Stomach (tissue), 9 donors: ENCODE data around the gene FARP2. TPM values are rescaled to one million over a fixed set of nuclear protein-coding genes. Genes with fewer than 3 reads are reported as not detected.
A peak's percentile ranks its signal among the peaks of the same experiment; 100 is the strongest.
"Not testable (repeated sequence)": the region's sequence is repeated elsewhere in the genome, so short reads cannot be mapped to it uniquely, and the experiment has no call there.

ENCODE experiments used
- DNase-seq, 2 donors: peaks; one replicate each; pipeline versions ENCODE4 v3.0.0 to v3.0.0-alpha.2; 2013 to 2019
- H3K27ac ChIP-seq, 5 donors: fragments of 200-600 bp in 4 of 5; sonication (generic) in 4 of 5; one replicate each; pipeline ENCODE4 v1.5.1; 2013 to 2019; ENCODE audit warnings: mild to moderate bottlenecking in 1 of 5, moderate library complexity in 1 of 5
- H3K27me3 ChIP-seq, 3 donors: fragments of 200-600 bp; sonication (generic); one replicate each; pipeline ENCODE4 v1.5.1; 2017 to 2019; ENCODE audit warnings: mixed run types in 1 of 3
- H3K36me3 ChIP-seq, 4 donors: fragments of 200-600 bp; sonication (generic); 1 replicate in 3 of 4; 2 replicates in 1 of 4; pipeline ENCODE4 v1.5.1; 2016 to 2019
- H3K4me1 ChIP-seq, 4 donors: fragments of 200-600 bp; sonication (generic); one replicate each; pipeline ENCODE4 v1.5.1; 2016 to 2019
- H3K4me3 ChIP-seq, 4 donors: fragments of 200-600 bp; sonication (generic) in 3 of 4; one replicate each; pipeline ENCODE4 v1.5.1; 2016 to 2019; ENCODE audit warnings: mild to moderate bottlenecking in 1 of 4
- H3K9me3 ChIP-seq, 4 donors: fragments of 200-600 bp; sonication (generic); one replicate each; pipeline ENCODE4 v1.5.1; 2016 to 2019
- CTCF ChIP-seq, 7 experiments: fragments of 450-650 bp in 4 of 7; fragments of 200-600 bp in 3 of 7; sonication (generic) in 3 of 7; IDR thresholded peaks; one replicate each; pipeline ENCODE4 v1.5.1; 2016 to 2019; ENCODE audit warnings: antibody characterized with exemption in 7 of 7, control low read depth in 2 of 7, mild to moderate bottlenecking in 1 of 7
- EP300 ChIP-seq: sonication (generic); formaldehyde crosslinking; IDR thresholded peaks from one replicate; pipeline ENCODE4 v1.6.1; 2017; ENCODE audit warnings: antibody characterized with exemption
- POLR2A ChIP-seq, 4 donors: fragments of 450-650 bp; IDR thresholded peaks; one replicate each; pipeline ENCODE4 v1.6.1; 2016; ENCODE audit warnings: antibody characterized with exemption in 4 of 4, control low read depth in 2 of 4, mild to moderate bottlenecking in 1 of 4, moderate library complexity in 1 of 4
- POLR2AphosphoS5 ChIP-seq, 3 donors: sonication (generic); formaldehyde crosslinking; IDR thresholded peaks; one replicate each; pipeline ENCODE4 v1.6.1; 2016; ENCODE audit warnings: antibody characterized with exemption in 3 of 3
- WGBS, 5 donors: extraction: QIAGEN DNeasy Blood & Tissue Kit in 3 of 5; methylation state at CpG; one replicate each; pipeline versions ENCODE4 v1.1.5 to v1.1.7; 2013 to 2018; 5-methylcytosine and 5-hydroxymethylcytosine counted together
- intact Hi-C: fragments of 100-400 bp; cut with DNase I; formaldehyde crosslinking; loops from one replicate; pipeline ENCODE4 v1.15.1; 2023; ENCODE audit warnings: low total_unique reads
- polyA plus RNA-seq, 3 donors: library from polyadenylated mRNA; stranded (reverse); fragments of 200-250 nt; gene quantifications; one replicate each; pipeline ENCODE4 v1.2.3, GENCODE V29; 2013
- total RNA-seq, 5 donors: library from RNA; depleted of rRNA; stranded (reverse); fragments of >200 nt; gene quantifications; one replicate each; pipeline versions ENCODE4 v1.1.0 to v1.2.3, GENCODE V29; 2014 to 2016
- donor health status: healthy with polysubstance abuse.
- donor health status: Bipolar disorder and iron deficiency.
- donor health status: healthy.

FARP2 gene
- total and polyA plus RNA-seq, 8 donors = 15.8 to 260 (median 69.1) TPM

- no peak for DNase-seq
- 0 to 1% (median 0%) methylated on average over 28 to 75 of the region's 75 CpGs for WGBS, 5 donors
- H3K27me3 ChIP-seq = no peaks in the 10 kb centered on the region
- H3K36me3 ChIP-seq = no peaks in the 10 kb centered on the region
- TF ChIP-seq CTCF (IDR thresholded peaks at IDR 0.05) (no peak), POLR2A (IDR thresholded peaks at IDR 0.05) (peak in 1 of 4 donors; percentile 8), POLR2AphosphoS5 (IDR thresholded peaks at IDR 0.05) (peak in 2 of 3 donors; percentile 4 to 68), EP300 (no peak)
- H3K4me1 ChIP-seq = peaks cover 60 to 82% (median 69%) of the 10 kb centered on the region in 4 donors
- no peaks in the 10 kb centered on the region for H3K9me3 ChIP-seq
- H3K4me3 ChIP-seq = peak within 1 kb of the TSS; percentile 79 to 88 (median 87)
- H3K27ac ChIP-seq = peak within 1 kb of the TSS; percentile 98 to 100 (median 98)
- intact Hi-C loops = no loop called here
These were observed 40.0 kb upstream of the FARP2 start, which contains the start of gene SEPTIN2 for GRCh38 chr2:241315879-241316631. Gene SEPTIN2, plus strand, starts transcription at chr2:241315925. Its CDS starts 8,308 bp downstream, at chr2:241324233.

GRCh38 chr2:241316825-241317224 is 39.3 kb upstream of the FARP2 start:
- Histone ChIP-seq H3K4me3 (peak overlapping the region; percentile 79 to 88 (median 87)), H3K4me1 (peaks cover 68 to 82% (median 75%) of the 10 kb centered on the region in 4 donors), H3K27me3 (no peaks in the 10 kb centered on the region), H3K9me3 (no peaks in the 10 kb centered on the region), H3K36me3 (no peaks in the 10 kb centered on the region), H3K27ac (peak overlapping the region; percentile 96 to 100 (median 98))
- intact Hi-C loops = no loop called here
- DNase-seq = no peak
- TF ChIP-seq POLR2A (IDR thresholded peaks at IDR 0.05) (no peak), POLR2AphosphoS5 (IDR thresholded peaks at IDR 0.05) (no peak), CTCF (IDR thresholded peaks at IDR 0.05) (no peak), EP300 (no peak)
- 4 to 10% (median 4%) methylated on average over 4 of the region's 4 CpGs for WGBS, 5 donors

- Histone ChIP-seq H3K4me3 (peak overlapping the region; percentile 79 to 88 (median 87)), H3K4me1 (peaks cover 73 to 82% (median 77%) of the 10 kb centered on the region in 4 donors), H3K36me3 (no peaks in the 10 kb centered on the region), H3K27ac (peak overlapping the region in 4 of 5 donors; percentile 98 to 100 (median 98)), H3K27me3 (no peaks in the 10 kb centered on the region), H3K9me3 (no peaks in the 10 kb centered on the region)
- intact Hi-C loops = no loop called here
- DNase-seq = no peak
- 35 to 48% (median 41%) methylated on average over 4 of the region's 4 CpGs for WGBS, 5 donors
- no peak for TF ChIP-seq POLR2AphosphoS5 (IDR thresholded peaks at IDR 0.05)
- no peak for TF ChIP-seq EP300
- no peak for TF ChIP-seq CTCF (IDR thresholded peaks at IDR 0.05)
- no peak for TF ChIP-seq POLR2A (IDR thresholded peaks at IDR 0.05)
These were observed 38.7 kb upstream of the FARP2 start for GRCh38 chr2:241317391-241317790.

- intact Hi-C loops = not testable (repeated sequence)
These were observed 37.3 kb upstream of the FARP2 start for GRCh38 chr2:241318830-241319229.

GRCh38 chr2:241320394-241320793 is 35.7 kb upstream of the FARP2 start:
- intact Hi-C loops = no loop called here
- TF ChIP-seq CTCF (IDR thresholded peaks at IDR 0.05) (no peak), POLR2A (IDR thresholded peaks at IDR 0.05) (no peak), POLR2AphosphoS5 (IDR thresholded peaks at IDR 0.05) (no peak), EP300 (no peak)
- no peaks in the 10 kb centered on the region for H3K9me3 ChIP-seq
- H3K27ac ChIP-seq = peak overlapping the region in 1 of 5 donors; percentile 14
- no peaks in the 10 kb centered on the region for H3K27me3 ChIP-seq
- DNase-seq = no peak
- H3K4me3 ChIP-seq = no peak overlapping the region
- H3K4me1 ChIP-seq = peaks cover 57 to 90% (median 73%) of the 10 kb centered on the region in 4 donors
- H3K36me3 ChIP-seq = peaks cover 0 to 11% (median 10%) of the 10 kb centered on the region in 4 donors
- 88 to 91% (median 89%) methylated on average over 8 of the region's 8 CpGs for WGBS, 5 donors

More at GRCh38 chr2:241318830-241319229, 37.3 kb upstream of the FARP2 start:
- WGBS, 5 donors = 63 to 77% (median 72%) methylated on average over 6 of the region's 6 CpGs
- H3K9me3 ChIP-seq, H3K27me3 ChIP-seq, DNase-seq, H3K36me3 ChIP-seq: not testable (repeated sequence)
- Histone ChIP-seq H3K27ac (peak overlapping the region in 1 of 5 donors; percentile 99), H3K4me1 (peaks cover 62 to 82% (median 73%) of the 10 kb centered on the region in 4 donors), H3K4me3 (peak overlapping the region in 1 of 4 donors; percentile 87)
